IPS-11a (cell line): ENCODE data around the gene BST2.
A peak's percentile ranks its signal among the peaks of the same experiment; 100 is the strongest.
"Not testable (repeated sequence)": the region's sequence is repeated elsewhere in the genome, so short reads cannot be mapped to it uniquely, and the experiment has no call there.

Experiments
- H3K4me3 ChIP-seq: one replicate; pipeline ENCODE4 v1.5.1; 2013; ENCODE audit warnings: low read depth, low read length, control low read depth

Gene BST2

DNA sequence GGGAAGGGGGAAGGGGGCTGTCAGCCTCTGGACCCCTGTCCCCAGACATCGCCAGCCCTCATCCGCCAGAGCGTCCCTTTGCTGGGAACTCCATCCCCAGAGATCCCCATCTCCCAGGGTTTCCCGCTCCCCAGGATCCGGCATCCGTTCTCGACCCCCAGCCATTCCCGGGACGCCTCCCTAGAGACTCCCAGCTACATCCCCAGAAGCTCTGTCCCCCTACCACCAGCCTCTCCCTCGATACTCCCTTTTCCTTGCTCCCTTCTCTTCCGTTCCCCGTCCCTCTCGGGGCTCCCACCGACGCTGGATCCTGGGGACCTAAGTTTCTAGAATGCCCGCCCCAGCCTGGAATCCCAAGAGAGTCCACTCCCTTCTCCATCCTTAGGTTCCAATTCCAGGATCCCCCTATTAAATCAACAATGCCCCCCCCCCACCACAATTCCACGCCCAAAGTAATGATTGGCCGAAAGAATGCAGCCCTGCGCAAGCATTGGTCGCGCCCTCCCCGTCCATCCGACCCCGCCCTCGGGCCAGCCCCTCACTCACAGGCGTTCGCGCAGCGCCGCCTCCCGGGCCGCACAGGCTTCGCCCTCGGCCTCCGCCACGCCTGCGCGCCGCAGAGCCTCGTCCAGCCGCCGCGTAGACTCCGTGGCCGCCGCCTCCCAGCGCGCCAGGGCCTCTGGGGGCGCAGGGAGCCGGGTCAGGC, 14.6 kb downstream of the BST2 start:
- H3K4me3 ChIP-seq = peak overlapping the region; percentile 61

DNA sequence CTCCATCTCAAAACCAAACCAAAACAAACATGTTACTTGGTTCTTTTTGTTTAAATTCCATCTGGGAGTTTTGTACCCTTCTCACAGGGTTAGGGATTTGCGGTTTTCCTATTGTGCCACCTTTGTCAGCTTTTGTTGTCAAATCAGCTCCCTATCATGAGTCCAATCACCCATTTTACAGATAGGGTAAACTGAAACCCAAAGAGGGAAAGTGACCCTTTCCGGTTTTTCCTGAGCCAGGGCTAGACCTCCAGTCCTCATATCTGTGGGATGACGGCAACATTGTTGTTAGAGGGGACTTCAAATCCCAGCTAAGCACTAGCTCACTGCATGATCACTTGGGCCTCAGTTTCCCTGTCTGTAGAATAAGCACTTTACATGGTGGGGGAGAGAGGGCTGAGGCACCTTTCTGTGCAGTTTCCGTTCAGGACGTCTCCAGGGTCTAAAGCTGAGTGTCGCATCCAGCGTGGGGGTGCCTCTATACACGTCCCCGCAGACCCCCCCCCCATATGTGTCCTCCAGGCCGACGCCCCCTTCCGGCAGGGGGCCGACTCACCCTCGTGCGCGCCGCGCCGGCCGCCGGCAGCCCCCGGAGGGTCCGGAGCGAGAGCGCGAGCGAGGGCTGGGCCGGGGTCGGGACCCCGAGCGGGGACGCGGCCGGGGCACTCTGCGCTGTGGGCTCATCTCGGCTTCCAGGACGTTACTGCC, 15.3 kb downstream of the BST2 start:
- peak overlapping the region; percentile 61 for H3K4me3 ChIP-seq

DNA sequence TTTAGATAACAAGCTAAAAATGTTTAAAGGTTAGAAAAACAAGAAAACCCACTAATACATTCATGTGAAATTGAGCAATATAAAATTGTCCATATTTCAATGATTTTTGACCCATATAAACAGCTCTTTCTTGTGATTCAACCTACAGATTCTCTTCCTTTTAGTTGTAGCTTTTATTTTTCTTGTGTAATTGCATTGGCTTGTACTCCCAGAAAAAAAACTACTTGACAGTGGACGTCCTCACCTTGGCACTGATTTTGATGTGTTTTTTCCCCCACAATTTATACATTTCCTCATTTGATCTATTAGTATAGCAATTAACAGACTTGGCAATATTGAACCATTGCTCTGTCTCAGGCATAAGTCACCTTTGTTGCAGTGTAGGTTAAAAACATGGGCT, 16.1 kb downstream of the BST2 start:
- H3K4me3 ChIP-seq = no peak overlapping the region

DNA sequence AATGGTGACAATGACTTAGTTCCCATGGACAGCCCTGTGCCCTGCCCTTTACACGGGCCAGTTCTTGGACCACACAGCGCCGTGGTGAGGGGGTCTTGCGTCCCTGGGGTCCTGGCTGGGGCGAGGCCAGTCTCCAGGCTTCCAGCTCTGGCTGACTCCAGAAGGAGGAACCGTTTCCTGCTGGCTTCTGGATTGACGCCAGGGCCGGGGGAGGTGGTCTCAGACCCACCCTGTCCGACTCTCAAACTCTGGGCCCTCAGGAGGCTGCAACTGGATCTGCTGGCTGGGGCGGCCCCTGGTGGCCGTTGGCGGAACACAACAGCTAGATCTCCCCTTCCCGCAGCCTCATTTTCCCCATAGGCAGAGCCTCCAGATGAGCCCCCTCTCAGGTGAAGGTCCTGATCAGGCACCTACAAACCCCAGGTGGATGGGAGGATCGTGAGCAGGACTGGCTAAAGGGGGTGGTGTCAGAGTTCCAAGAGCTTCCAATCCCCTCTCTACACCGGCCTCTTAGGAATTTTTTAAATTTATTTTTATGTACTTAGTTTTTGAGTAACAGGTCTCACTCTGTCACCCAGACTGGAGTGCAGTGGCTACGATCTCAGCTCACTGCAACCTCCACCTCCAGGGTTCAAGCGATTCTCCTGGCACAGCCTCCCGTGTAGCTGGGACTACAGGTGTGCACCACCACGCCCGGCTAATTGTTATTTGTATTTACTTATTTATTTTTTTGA, 19.4 kb downstream of the BST2 start:
- no peak overlapping the region for H3K4me3 ChIP-seq

DNA sequence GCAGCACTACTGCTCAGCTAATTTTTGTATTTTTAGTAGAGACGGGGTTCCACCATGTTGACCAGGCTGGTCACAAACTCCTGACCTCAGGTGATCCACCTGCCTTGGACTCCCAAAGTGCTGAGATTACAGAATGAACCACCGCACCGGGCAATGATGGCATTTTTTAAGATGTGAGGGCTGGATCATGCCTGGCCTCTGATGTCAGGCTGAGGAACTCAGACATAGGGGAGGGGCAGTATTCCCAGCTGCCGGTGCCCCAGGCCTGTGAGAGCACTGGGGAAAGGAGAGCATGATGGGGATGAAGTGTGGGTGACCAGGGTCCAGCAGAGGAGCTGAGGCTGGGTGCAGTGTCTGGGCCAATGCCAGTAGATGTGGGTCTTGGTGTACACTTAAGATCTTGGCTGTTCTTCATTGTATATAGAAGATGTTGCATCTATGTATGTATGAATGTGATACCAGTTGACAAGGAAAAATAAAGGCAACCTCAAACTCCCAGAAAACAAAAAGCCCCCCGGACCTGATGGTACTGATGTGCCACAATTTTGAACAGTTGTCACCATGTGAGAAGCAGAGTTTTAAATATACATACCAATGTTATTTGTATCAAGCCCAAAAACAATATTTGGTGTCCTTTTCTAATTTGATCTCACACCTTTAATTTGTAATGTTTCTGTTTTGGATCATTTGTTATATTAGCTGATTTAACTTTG, 24.8 kb downstream of the BST2 start:
- no peak overlapping the region for H3K4me3 ChIP-seq

DNA sequence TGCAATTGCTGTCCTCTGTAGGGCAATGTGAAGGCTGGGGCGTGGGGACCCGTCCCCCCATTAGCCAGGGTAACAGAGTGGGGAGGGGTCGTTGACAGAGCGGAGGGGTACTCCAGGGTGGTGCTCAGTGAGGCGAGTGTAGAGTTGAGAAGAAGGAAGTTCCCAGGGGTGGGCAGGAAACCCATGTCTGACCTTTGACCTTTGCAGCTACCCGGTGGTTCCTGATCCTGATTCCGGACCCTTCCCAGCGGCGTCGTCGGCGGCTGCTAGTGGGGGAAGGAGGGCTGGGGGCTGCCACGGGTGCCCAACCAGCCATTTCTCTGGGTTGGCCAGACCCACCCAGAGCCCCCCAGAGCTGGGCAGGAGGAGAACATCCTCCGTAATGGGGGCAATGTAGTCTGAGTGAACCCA, 26.2 kb downstream of the BST2 start:
- no peak overlapping the region for H3K4me3 ChIP-seq

DNA sequence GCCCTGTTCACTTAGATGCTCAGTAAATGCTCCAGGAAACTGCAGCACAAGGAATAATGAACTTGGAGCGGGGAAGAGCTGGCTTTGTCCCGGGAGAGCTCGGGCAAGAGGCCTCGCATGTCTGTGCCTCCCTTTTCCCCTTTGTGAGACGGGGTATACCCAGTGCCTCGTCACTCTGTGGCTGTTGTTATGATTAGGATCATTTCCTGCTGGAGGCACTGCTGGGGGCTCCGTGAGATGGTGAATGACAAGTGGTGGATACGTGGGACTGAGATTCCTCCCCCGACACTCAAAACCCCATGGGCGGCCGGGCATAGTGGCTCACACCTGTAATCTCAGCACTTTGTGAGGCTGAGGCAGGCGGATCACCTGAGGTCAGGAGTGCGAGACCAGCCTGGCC, 27.2 kb downstream of the BST2 start:
- H3K4me3 ChIP-seq = no peak overlapping the region

DNA sequence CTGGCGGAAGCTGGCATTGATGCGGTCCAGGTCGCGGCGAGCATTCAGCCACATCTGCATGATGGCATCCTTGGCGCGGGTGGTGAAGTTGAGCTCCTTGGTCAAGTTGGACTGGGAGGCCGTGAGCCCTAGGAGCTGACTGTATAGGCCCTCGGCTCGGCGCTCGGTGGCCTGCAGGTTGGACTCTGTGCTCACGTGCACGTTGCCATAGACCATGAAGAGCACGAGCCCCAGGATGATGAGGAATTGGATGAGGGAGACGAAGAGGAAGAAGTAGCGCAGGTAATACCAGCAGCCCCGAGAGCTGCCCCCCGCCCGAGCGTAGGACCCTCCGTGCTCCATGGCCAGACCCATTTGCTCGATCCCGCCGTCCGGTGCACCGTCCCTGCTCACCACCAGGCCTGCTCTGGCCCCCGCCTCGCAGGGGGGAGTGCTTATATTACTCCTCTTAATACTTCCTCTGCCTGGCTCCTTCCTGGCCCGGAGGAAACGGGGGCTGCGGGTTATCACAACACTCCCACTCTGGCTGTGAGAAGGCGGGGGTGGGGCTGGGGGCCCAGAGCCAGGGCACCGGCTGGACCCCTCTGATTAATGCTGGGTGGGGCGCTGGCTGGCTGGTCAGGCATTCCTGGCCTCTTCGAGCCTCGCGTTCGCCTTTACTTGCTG, 28.4 kb downstream of the BST2 start, which contains the start of gene PLVAP:
Gene PLVAP, minus strand, starts transcription at position 408 of the 666 bp plus-strand sequence. Its CDS starts 54 bp downstream, at position 354.
- H3K4me3 ChIP-seq = no peak within 1 kb of the TSS

DNA sequence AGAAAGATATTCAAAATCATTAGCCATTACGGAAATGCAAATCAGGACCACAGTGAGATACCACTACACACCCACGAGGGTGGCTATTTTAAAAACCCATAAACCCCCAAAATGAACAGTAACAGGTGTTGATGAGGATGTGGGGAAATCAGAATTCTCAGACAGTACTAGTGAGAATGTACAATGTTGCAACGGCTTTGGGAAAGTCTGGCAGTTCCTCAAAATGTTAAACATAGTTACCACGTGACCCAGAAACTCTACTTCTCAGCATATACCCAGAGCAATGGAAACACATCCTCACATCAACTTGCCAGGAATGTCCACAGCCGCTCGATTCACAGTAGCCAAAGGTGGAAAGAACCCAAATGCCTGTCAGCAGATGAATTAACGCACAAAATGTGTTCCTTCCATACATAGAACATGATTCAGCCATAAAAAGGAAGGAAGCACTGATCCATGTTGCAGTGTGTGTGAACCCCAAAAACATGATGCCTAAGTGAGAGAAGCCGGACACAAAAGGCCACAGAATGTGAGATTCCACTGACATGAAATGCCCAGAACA, 35.3 kb downstream of the BST2 start:
- no peak overlapping the region for H3K4me3 ChIP-seq

DNA sequence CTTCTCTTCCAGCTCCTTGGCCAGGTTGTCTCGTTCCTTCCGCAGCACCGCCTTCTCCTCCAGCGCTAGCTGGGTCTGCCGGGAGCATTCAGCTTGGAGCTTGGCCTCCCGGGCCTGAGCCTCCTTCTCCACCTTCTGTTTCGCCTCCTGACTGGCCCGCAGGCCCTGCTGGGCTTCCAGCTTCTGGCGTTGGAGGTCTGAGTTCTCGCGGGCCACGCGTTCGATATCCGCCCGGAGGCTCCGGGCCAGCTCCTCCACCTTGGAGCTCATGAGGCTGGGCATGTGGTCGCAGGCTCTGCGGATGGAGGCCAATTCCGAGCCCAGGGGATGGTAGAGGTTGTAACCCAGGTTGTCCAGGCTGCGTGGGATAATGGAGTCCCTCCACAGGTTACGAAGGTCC, 40.1 kb downstream of the BST2 start:
- H3K4me3 ChIP-seq = no peak overlapping the region

DNA sequence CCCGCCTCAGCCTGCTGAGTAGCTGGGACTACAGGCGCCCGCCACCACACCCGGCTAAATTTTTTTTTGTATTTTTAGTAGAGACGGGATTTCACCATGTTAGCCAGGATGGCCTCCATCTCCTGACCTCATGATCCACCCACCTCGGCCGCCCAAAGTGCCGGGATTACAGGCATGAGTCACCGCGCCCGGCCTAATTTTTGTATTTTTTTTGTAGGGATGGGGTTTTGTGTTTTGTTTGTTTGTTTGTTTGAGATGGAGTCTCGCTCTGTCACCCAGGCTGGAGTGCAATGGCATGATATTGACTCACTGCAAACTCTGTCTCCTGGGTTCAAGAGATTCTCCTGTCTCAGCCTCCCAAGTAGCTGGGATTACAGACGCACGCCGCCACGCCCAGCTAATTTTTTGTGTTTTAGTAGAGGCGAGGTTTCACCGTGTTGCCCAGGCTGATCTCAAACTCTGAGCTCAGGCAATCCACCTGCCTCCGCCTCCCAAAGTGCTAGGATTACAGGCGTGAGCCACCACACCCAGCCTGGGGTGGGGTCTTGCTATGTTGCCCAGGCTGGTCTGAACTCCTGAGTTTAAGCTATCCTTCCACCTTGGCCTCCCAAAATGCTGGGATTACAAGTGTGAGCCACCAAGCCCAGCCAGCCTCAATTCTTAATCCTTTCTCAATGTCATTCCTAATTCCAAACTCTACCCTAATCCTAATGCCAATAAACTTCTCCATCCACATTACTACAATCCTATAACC, 41.4 kb downstream of the BST2 start:
- H3K4me3 ChIP-seq = not testable (repeated sequence)

DNA sequence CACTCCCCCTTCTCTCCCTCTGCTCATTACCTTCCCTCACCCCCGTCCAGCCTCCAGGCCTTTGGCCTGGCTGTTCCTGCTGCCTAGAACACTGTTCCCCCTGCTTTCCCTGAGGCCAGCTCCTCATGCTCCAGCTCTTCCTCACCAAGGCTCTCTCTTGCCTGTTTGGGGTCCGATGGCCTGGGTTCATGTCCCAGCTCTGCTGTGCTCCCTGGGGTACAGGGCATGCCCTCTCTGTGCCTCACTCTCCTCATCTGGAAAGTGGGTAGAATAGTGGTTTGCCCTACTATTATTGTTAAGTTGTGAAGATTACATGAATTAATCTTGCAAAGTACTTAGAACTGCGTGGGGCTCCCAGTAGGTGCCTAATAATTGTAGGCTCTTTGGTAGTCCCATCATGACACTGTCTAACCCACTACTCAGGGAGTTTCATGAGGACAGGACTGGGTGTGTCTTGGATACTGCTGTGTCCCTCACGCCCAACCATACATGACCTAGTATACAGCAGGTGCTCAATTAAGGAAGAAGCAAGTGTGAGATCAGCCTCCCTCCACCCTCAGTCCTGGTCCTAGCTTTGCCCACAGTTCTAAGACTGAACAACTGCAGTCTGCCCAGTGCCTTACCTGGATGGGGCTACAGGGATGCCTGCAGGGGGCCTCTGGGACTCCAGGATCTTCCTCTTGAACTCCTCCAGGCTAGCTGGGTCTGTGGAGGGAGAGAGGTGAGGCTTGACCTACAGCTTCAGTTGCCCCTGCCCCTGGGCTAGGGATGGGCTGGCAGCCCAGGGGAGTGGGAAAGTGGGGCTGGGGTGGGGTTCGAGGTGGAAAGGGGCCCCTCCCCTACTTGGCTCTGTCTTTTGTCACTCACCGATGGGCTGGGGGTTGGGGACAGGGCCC, 45.3 kb downstream of the BST2 start:
- no peak overlapping the region for H3K4me3 ChIP-seq

DNA sequence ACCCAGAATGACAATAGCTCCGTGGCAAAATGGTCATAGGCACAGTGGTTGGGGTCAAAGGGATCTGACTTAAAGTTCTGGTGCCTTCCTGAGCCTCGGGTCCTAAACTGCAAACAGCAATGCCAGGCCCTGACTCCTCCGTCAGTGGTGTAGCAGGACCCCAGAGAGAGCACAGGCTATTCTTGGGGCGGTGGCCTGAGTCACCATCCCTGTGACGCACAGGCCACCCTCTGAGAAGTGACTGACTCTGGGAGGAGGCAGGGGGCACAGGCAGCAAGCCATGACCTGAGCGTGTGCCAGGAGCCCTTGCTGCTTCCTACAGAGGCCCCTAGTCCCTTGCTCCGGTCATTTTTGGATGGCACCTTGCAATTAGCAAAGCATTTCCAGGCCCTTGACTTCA, 47.0 kb downstream of the BST2 start:
- H3K4me3 ChIP-seq = no peak overlapping the region

DNA sequence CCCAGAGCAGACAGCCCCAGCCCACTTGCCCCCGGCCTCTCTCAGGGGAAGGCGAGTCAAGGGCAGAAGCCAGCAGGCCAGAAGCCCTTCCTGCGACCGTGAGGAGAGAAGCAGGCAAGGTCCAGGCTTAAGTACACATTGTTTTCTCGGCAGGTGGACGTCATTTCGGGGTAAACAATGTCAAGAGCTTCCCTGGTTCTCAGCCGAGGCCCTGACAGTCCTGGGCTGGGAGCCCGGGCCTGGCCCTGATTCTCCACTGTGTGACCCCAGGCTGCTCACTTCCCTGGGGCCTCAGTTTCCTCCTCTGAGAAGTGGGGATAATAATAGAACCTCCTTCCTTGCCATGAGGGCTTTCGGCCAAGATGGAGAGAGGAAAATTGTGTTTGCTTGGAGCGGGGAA, 47.7 kb downstream of the BST2 start:
- H3K4me3 ChIP-seq = no peak overlapping the region

DNA sequence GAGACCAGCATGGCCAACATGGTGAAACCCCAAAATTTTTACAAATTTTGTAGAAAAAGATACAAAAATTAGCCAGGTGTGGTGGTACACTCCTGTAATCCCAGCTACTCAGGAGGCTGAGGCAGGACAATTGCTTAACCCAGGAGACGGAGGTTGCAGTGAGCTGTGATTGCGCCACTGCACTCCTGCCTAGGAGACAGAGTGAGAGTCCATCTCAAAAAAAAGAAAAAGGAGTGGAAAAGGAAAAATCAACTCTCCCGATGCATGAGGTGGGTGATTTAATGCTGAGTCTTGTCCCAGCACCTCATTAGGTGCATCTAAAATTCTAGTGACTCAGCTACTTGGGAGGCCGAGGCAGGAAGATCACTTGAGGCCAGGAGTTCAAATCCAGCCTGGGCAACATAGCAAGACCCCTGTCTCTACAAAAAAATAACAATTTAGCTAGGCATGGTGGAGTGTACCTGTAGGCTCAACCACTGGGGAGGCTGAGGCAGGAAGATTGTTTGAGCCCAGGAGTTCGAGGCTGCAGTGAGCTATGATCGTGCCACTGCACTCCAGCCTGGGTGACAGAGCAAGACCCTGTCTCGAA, 48.3 kb downstream of the BST2 start:
- no peak overlapping the region for H3K4me3 ChIP-seq

DNA sequence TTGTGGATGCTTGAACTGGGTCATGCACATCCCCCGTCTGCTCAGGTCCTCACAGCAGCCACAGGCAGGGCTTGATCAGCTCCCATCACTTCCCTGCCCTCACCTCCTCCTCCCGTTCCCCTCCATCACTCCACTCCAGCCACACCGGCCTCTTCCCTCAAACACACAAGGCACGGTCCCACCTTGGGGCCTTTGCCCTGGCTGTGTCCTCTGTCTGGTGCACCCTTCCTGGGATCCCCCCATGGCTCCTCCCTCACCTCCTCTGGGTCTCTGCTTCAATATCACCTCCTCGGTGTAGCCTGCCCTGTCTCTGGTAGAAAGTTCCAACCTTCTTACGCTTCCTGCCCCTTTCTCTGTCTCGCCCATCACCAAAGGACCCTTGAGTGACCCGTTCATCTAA, 52.0 kb downstream of the BST2 start:
- H3K4me3 ChIP-seq = no peak overlapping the region
